OCI-LY1 (cell line): ENCODE data around the gene ZNF618.

Source experiments
- CTCF ChIP-seq: fragments of 200-600 bp; sonication (generic), shearing (Covaris generic); IDR thresholded peaks from 2 replicates; pipeline ENCODE4 v1.5.1; 2017; ENCODE audit warnings: mild to moderate bottlenecking, antibody characterized with exemption, low read length, moderate library complexity, mixed read lengths
- EZH2 ChIP-seq: fragments of 200-600 bp; sonication (generic), shearing (Covaris generic); IDR thresholded peaks from 2 replicates; pipeline ENCODE4 v1.8.0; 2017; ENCODE audit warnings: borderline replicate concordance, mixed run types, mild to moderate bottlenecking, antibody characterized with exemption, low read length, moderate library complexity, mixed read lengths

DNA sequence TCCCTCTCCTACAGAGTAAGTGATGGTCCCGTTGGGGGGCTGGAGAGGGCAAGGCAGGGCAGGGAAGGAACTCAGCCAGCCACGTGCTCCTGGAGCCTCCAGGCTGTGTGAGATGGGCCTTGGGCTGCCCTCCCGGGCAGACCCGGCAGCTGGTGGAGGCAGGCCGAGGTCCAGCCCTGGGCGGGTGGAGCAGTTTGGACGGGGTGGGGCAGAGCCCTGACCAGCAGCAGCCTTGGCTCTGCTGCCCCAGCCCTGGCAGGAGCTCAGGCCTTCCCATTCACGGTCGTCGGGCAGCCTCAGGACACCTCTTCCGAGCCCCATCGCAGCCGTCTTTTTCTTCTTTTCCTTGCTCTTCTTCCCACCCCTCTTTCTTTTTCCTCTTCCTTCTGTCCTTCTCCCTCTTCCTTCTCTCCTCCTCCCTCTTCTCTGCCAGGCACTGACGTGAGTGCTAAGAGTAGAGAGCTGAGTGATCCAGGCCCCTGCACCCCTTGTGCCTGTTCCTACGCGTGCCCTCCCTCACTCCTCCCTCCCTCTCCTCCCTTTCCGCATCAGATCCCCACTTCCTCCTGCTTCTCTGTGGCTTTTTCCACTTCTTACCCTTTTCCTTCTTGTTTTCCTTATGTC lies 159.2 kb downstream of the ZNF618 start:
- TF ChIP-seq CTCF, result no peak
- TF ChIP-seq EZH2, result no peak
